Chondrocyte (in vitro differentiated cells): ENCODE data around the gene RPGR. TPM values are rescaled to one million over a fixed set of nuclear protein-coding genes. Genes with fewer than 3 reads are reported as not detected.

Experiments used
- DNase-seq: peaks from one replicate; pipeline ENCODE4 v3.0.0; 2021; ENCODE audit warnings: mixed read lengths, low spot score
- H3K27ac Mint-ChIP-seq: one replicate; pipeline ENCODE4 v1.8.0; 2021; ENCODE audit warnings: mild to moderate bottlenecking, moderate library complexity, mixed read lengths; ENCODE audit not compliant: unreplicated experiment
- H3K27me3 Mint-ChIP-seq: 2 replicates; pipeline ENCODE4 v1.8.0; 2021; ENCODE audit warnings: low read depth, mixed read lengths
- H3K36me3 Mint-ChIP-seq: 2 replicates; pipeline ENCODE4 v1.8.0; 2021; ENCODE audit warnings: low read depth, mixed read lengths
- H3K4me1 Mint-ChIP-seq: 2 replicates; pipeline ENCODE4 v1.8.0; 2021; ENCODE audit warnings: low read depth, mild to moderate bottlenecking, mixed read lengths
- H3K4me3 Mint-ChIP-seq: one replicate; pipeline ENCODE4 v1.8.0; 2021; ENCODE audit warnings: mild to moderate bottlenecking, moderate library complexity, mixed read lengths; ENCODE audit not compliant: unreplicated experiment
- H3K9me3 Mint-ChIP-seq: 2 replicates; pipeline ENCODE4 v1.8.0; 2021; ENCODE audit warnings: low read depth, mixed read lengths
- total RNA-seq: library from RNA; stranded (reverse); gene quantifications from 3 replicates; pipeline ENCODE4 v1.2.1, GENCODE V29; 2021
- TF ChIP-seq, protein P1 (sequence below): fragments of 200-600 bp; sonication (generic); IDR thresholded peaks from 2 replicates; pipeline ENCODE4 v1.5.0; 2021; ENCODE audit warnings: antibody characterized with exemption, mild to moderate bottlenecking, moderate library complexity

Gene RPGR
- total RNA-seq, 1 donor from 2014 or later = 3.3 TPM

GRCh38 chrX:38221391-38221929 is 105.8 kb downstream of the RPGR start:
- Mint-ChIP-seq H3K9me3 (no peaks in the 10 kb centered on the region), H3K27me3 (no peaks in the 10 kb centered on the region), H3K27ac (peak overlapping the region; percentile 19), H3K36me3 (no peaks in the 10 kb centered on the region), H3K4me1 (peaks cover 24% of the 10 kb centered on the region), H3K4me3 (peak overlapping the region; percentile 76)
- TF ChIP-seq, protein P1, sequence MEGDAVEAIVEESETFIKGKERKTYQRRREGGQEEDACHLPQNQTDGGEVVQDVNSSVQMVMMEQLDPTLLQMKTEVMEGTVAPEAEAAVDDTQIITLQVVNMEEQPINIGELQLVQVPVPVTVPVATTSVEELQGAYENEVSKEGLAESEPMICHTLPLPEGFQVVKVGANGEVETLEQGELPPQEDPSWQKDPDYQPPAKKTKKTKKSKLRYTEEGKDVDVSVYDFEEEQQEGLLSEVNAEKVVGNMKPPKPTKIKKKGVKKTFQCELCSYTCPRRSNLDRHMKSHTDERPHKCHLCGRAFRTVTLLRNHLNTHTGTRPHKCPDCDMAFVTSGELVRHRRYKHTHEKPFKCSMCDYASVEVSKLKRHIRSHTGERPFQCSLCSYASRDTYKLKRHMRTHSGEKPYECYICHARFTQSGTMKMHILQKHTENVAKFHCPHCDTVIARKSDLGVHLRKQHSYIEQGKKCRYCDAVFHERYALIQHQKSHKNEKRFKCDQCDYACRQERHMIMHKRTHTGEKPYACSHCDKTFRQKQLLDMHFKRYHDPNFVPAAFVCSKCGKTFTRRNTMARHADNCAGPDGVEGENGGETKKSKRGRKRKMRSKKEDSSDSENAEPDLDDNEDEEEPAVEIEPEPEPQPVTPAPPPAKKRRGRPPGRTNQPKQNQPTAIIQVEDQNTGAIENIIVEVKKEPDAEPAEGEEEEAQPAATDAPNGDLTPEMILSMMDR = no peak
- no peak for DNase-seq

DNA sequence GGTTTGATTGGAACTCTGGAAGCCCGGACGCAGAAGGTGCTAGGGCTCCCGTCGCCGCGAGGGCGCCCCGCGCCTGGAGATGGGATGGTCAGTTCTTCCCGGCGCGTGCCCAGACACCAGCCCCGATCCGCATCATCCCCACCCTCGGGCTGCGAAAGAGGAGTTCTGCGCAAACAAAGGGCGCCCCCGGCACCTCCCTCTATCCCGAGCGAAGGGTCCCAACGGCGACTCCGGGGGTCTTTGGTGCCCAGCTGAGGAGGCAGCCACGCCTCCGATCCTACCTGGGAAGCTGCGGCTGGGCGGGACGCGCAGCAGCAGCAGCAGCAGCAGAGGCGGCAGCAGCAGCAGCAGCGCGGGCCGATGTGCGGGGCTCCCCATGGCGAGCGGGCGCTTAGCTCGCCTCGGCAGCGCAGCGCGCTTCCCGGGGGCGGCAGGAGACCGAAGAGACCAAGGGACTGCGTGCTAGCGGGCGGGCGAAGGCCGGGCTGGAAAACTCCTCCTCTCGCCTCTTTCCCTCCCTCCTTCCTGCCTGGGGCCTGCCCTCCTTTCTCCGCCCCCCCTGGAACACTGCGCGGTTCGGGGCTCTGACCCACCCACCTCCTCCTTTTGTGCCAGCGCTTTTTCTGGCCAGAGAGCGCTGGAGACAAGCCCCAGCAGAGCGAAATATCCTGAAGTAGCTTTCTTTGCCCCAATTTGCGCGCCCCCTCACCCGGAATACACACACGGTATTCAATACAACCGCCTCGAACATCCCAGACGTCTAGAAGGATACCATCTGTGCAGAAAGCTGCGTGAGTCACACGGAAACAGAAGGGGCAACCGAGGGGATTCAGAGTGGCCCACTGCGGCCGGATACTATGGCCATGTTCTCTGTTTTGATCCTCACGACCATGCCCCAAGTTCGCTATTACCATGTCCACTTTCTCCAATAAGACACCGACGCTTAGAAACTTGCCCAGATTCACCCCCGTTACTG is 106.6 kb downstream of the RPGR start, which contains the start of gene SRPX:
SRPX (minus strand) TSS at position 457 of the 976 bp plus-strand sequence; CDS start at position 378, 79 bp downstream.
- H3K9me3 Mint-ChIP-seq = no peaks in the 10 kb centered on the region
- peak; percentile 81 for DNase-seq
- H3K27ac Mint-ChIP-seq = peak within 1 kb of the TSS; percentile 50
- H3K27me3 Mint-ChIP-seq = no peaks in the 10 kb centered on the region
- TF ChIP-seq, protein P1 = no peak
- H3K36me3 Mint-ChIP-seq = no peaks in the 10 kb centered on the region
- peak within 1 kb of the TSS; percentile 76 for H3K4me3 Mint-ChIP-seq
- H3K4me1 Mint-ChIP-seq = peaks cover 29% of the 10 kb centered on the region

GRCh38 chrX:38220024-38220414 is 107.3 kb downstream of the RPGR start:
- Mint-ChIP-seq H3K9me3 (no peaks in the 10 kb centered on the region), H3K27me3 (no peaks in the 10 kb centered on the region), H3K4me3 (peak overlapping the region; percentile 76), H3K27ac (peak overlapping the region; percentile 3), H3K36me3 (no peaks in the 10 kb centered on the region), H3K4me1 (peaks cover 27% of the 10 kb centered on the region)
- TF ChIP-seq, protein P1 = peak; percentile 77
- DNase-seq = peak; percentile 72

Other genes starting within 250 kb of the RPGR start
- 33.5 to 35.8 TPM (median 34.2 TPM) in 3 replicates for gene SRPX, start 106.6 kb downstream of the RPGR start, total RNA-seq
- gene OTC, start 25.1 kb upstream of the RPGR start, total RNA-seq = not detected in 3 replicates
- gene TSPAN7, start 234.0 kb upstream of the RPGR start, total RNA-seq = 0.56 TPM in 1 of 3 replicates, not detected in the others